HuH-7 (cell line): Measurements from ENCODE around the gene FGA.

ENCODE experiments used
- DNase-seq: peaks from one replicate; pipeline ENCODE4 v3.0.0; 2011; ENCODE audit warnings: low spot score

The FGA gene

DNA sequence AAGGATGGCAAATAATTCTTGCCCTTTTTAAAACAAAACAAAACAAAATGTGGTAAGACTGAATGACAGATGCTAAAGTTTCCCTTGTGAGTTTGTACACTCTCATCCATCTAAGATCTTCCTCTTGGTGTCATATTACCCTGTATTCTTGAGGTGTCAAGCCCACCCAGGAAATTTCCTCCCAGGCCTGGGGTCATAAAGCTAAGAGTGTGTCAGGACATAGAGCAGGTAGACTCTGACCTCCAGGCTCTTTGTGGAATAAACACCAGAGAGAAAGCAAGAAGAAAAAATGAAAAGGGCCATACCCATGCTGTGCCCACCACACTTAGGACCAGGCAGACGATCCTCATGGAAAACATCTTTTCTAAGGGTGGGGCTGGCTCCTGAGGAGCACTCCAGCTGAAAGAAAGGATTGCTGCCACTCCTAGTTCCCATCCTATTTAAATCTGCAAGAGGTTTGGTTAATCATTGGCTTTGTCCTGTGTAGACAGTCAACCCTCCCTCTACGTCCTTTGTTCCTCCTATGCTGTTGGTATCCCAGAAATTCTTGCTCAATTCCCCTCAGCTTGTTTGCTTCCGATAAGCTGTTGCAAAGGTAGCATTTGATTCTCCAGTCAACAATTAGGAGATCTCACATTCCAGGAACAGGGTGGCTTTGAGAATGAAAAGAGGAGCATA is at the start of gene FGA:
Gene FGA, minus strand, starts transcription at position 414 of the 678 bp plus-strand sequence. Its CDS starts 55 bp downstream, at position 359.
- DNase-seq: peak; percentile 46

DNA sequence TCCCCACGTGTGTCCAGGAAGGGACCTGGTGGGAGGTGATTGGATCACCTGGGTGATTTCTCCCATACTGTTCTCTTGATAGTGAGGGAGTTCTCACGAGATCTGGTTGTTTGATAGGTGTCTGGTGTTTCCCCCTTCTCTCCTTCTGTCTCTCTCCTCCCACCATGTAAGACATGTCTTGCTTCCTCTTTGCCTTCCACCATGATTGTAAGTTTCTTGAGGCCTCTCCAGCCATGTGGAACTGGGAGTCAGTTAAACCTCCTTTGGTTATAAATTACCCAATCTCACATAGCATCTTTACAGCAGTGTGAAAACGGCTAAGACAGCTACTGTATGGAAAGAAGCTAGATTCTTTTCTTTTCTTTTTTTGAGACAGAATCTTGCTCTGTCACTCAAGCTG is 43.5 kb upstream of the FGA start:
- DNase-seq: no peak

DNA sequence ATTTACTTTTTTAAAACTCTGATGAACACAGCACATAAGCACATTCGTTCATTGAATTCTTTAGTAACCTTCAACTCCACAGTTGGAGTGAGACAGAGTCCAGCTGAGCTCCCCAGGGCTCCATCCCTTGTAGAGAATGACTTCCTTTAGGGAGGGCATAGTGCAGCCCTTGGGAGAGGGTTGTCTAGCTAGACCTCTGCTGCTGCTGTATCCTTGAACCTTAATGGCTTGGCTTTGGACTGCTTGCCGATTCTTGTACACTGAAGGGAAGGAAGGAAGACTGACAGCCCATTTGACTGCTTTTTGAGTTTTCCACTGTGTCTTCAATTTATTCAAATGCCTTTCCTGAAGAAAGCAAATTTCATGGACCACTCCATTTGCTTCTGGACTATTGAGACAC is 41.3 kb upstream of the FGA start:
- no peak for DNase-seq

DNA sequence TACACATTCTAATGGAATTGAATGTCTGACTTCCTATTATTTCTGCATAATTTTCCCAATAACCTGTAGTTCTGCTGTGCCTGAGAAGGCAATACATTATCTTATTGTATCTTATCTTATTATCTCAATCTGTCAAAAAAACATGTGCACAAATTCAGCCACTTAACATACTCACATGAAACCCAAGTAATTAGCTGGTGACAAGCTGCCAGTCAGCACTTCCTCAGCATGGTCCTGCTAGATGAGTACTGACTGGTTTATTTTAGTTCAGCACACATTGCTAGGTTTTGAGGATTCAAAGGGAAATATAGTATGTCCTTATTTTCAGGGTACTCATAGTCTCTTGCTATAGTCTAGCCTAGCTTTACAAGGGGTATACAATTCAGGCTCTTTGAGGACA is 39.8 kb upstream of the FGA start:
- DNase-seq: no peak

DNA sequence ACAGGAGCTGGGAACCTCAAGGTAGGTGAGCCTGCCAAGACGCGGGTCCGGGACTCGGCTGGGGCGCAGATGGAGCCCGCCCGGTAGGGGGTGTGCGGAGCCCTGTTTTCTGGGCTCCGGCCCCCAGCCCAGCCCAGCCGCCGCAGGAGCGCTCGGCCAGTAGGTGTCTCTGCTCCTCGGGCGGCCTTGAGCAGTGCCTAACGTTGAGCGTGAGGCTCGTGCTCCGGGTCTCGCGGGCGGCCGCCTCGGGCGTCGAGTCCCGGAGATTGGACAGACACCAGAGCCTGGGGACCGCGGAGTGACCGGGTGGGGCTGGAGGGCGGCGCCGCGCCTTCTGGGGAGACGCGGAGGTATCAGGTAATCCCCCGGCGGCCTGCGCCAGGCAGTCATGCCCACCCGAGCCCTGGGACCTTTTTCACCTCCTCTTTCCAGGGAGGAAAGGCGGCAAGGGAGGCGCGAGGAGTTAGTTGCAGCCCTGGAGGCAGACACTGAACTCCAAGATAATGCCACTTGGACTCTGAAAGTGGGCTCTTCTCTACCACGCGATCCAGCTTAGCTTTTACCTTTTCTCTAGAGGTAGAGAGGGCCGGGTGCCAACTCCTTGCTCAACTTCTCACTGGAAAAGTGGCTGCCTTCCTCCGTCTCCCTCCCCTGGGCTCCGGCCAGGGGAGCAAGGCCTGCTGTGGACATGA is 36.4 kb upstream of the FGA start:
- peak; percentile 78 for DNase-seq

DNA sequence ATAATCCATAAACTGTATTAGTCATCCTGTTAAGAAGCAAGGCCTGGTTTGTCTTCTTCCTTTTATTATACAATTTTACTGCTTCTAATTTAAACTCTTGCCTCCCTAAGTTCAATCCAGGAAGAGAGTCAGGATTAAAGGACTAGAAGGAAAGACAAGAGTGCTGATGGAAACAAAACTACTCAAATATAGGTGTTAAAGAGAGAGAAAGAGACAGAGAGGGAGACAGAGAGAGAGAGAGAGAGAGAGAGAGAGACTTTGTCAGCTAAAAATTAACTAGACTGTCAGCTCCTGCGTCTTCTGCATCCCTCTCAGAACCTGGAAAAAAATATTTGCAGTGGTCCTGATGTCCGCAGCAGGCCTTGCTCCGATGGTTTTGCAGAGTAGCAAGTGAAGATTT is 35.4 kb upstream of the FGA start:
- no peak for DNase-seq

DNA sequence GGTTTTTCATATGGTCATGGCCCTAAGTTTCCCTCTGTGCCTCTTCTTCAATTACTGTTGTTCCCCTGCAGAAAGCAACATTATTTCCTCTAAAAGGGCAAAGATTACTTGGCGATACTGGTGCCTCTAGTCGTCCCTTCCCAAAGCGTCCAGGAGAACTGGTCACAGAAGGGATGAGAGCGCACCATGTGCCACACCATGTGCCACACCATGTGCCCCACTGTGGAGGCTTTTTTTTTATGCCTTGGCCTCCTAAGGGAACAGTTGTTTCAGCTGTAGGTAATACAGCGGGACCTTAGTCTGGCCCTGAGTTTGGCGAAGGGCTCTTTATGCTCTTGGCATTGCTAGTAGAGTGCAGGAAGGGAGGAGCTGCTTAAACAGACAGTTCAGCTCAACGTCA is 33.5 kb upstream of the FGA start:
- DNase-seq: no peak

DNA sequence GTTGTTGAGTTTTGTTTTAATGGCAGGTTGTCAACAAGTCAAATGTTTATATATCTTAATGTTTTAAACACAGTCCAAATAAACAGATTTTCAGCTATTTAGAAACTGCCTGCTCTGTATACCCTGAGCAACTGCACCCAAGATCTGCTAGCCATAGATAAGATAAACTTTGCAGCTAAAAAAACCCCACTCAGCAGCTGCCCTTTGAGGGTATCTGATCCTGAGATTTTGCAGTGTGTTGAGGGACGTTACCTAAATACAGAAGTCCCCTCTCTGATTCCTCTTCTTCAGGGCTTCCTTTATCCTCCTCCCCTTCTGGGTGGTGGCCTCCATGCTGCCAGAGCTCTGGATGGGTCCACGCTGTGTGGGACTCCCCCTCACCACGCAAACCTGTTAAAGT is 32.9 kb upstream of the FGA start:
- no peak for DNase-seq

DNA sequence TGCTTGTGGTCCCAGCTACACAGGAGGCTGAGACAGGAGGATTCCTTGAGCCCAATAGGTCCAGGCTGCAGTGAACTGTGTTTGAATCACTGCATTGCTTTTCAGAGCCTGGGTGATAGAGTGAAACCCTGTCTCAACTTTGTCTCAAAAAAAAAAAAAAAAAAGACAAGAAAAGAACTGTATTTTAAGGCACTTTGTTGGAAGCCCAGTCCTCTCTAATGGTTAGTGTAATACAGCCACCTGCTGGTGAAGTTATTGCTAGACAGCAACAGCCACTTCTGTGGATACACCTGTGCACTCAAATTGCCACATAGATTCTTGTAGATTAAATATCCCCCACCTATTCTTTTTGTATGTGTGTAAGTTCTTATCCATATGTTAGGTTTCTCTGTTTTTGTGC is 32.1 kb upstream of the FGA start:
- DNase-seq: peak; percentile 59

DNA sequence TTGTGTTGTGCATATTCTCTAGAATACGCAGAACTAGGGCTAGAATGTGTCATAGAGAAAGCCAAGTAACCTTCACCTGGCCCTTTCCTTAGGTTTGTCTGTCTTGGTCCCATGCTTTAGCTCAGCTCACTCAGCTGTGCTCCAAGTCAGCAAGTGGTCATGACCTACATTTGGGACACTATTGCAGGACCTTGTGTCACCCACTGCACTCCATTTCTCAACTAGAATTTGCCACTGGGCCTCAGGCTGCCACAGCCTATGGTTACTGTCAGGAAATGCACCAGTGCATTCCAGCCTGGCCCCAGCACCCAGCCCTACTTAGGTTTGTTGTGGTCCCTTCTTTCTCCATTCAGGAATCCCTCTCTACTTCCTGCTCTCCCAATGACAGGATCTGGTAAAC is 29.6 kb upstream of the FGA start:
- no peak for DNase-seq

DNA sequence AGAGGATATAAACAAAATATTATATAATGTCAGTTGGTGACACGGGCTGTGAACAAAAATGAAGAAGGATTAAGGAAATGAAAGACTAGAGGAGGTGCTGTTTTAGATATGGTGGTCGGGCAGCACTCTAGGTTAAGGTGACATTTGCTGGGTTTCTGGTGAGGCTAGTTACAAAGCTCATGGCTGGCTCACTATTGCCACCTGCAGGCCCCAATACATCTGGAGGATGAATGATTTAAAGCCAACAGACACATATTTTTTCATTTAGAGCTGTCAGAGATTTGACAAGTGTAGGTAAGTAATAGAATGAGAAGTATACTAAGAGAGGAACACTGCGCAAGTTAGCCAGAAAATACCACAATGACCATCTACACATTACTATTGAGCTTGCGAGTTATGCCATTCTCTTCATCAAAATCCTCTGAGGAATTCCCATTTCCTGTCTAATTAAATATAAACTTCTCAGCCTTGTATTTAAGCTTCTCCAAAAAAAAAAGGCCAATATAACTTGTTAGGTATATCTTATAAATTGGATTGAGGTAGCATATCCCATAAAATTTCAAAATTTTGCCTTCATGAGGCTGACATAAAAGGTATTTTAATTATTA is 28.3 kb upstream of the FGA start:
- DNase-seq: peak; percentile 47

DNA sequence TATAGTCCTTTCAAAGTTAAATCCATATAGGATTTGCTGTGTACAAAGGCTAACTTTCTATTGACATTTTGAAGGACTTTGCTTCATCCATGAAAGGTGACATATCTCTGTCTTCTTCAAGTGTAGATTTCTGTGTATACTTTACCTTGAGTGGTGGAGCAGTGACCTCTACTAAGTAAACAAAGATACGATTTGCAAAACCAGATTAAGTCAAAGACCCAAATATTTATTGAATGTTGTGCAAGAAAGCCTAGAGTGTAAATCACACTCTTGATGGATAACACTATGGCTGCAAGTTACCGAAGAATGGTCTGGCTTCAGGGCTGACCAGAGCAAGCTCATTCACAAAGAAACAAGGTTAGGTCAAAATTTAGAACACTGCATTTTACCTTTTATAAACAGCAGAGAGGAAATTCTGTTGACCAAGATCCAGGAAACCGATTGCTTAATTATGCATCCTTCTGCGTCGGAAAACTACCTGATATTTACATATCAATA is 27.3 kb upstream of the FGA start:
- peak; percentile 37 for DNase-seq

DNA sequence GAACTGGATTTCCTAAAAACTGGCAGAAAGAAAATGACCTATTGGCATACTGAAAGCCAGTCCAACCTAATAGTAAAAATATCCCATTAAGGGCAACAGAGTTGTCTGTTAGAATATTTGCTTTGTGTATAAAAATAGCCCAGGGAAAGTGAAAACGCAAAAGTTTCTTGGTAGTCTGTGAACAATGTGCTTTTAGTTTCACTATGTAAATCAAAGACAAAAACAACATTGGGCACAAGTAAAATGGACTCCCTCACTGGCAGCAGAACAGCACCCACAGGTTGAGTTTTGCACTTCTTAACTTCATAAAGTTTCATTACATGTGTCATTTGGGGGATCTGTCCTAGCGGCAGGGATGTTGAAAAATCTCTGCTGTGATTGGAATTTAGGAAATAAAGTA is 26.2 kb upstream of the FGA start:
- DNase-seq: no peak

DNA sequence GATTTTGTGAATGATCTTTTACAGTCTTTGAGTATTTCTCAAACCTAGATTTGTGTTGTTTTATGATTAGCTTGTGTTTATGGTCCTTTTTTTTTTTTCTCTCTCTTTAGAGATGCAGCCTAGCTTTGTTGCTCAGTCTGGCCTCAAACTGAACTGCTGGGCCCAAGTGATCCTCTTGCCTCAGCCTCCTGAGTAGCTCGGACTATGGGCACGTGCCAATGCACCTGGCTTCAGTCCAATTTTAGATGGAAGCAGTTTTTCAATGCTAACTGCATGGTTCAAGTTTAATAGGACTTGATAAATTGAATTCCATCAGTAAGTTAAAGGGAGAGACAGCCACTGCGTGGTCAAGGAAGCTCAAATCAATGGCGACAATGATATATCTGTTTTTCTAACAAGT is 25.7 kb upstream of the FGA start:
- no peak for DNase-seq

DNA sequence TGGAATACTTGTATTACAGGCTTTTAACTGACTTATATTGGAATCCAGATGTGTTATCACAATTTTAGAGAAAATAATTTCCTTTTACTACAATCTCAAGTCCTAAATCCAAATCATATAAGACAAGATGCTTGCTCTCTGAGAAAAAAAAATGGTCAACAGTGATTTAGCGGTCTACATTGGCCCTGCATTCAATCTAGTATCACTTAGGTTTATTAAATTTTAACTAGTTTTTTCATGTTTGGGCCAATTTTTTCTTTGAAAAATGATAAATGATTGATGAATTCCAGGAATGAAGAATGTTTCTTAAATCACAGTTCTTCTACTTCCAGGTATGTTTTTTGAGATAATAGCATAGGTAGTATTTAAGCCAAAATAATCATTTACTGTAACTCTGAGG is 24.7 kb upstream of the FGA start:
- DNase-seq: no peak

DNA sequence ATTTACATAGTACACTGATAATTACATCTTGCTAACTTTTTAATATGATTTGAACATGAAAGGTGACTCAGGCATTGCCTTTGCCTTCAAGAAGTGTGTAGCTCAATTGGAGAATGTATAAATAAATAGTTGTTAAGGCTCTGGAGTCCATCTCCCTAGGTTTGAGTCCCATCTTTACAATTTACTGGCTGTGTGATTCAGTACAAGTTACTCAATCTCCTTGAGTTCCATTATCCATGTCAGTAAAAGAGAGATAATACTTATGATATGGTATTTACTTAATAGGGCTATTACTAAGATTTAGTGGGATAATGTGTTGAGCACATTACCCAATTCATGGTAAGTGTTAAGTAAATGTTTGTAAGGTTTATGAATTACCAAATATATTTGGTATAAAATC is 23.8 kb upstream of the FGA start:
- no peak for DNase-seq

DNA sequence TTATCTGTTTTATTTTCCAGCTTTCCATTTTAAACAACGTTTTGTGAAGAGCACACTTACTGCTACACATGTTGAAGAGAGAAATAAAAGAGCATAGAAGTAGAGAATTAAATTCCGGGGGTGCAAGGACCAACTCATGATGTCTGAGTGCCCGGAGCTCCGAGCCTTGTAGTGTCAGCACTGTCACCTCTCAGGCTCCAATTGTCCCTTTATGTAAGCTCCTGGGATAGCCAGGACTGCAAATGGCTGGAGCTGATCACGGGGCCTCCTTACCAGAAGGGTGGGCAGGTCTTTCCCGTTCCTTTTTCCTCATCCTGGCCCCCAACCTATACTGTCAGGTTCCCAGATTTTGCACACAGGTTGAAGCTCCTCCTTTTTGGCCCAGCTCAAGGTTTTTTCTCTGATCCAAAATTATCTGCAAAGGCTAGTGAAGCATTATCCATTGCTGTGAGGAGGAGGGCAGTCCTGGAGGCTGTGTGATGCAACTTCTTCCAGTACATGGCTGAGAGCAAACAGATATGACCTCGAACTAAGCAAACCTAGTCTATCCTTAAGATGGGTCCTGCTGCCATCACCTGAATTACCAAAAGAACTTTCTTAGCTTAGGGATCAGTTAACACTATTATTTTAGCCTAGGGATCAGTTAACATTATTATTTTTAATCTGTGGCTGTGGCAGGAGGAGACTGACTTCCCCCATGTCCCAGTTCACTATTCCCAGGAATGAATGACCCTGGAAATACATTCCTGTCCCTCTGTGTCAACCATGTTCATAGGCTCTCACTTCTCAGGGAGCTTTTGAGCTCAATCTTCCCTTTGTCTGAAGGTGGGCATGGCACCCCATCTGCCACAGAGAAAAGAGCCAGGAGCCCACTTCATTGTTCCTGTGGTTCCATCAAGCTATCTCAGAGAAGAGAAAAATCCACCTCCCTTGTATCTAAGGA is 22.2 kb upstream of the FGA start, which contains the start of gene FGG:
Gene FGG, minus strand, starts transcription at position 185 of the 943 bp plus-strand sequence. Its CDS starts 47 bp downstream, at position 138.
- peak; percentile 45 for DNase-seq

DNA sequence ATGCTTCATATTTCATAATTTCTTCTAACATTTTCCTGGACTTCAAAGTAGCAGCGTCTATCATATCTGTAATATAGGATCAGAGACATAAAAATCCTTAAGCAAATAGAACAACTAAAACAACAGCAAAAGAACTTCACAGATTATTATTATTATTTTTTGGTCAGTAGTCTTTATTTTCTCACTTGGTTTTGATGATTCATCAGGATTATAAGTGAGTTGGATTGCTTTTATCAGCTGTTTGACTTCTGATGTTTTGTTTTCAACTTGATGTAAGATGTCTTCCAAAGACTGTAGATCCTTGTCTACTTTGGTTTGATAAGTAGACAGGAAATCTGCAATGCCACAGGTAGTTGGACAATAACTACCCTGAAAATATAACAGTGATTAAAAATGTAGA is 21.3 kb upstream of the FGA start:
- no peak for DNase-seq

DNA sequence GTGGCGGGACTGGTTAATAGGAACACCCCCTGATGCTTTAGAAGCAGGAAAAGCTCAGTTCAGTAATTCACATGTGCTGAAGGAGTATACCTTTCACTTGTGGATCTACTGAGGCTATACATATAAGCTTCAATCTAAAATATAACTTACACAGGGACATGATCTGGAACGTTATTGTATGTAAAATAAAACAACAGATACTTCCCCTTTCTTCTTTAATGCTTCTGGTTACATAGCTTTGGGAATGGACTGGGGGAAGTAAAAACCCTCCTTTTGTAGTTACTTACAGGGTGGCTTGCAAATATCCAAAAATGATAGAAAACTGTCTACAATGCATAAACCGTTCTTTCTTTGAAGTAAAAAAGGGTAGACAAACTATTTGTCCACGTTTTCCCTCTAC is 20.0 kb upstream of the FGA start:
- DNase-seq: no peak

DNA sequence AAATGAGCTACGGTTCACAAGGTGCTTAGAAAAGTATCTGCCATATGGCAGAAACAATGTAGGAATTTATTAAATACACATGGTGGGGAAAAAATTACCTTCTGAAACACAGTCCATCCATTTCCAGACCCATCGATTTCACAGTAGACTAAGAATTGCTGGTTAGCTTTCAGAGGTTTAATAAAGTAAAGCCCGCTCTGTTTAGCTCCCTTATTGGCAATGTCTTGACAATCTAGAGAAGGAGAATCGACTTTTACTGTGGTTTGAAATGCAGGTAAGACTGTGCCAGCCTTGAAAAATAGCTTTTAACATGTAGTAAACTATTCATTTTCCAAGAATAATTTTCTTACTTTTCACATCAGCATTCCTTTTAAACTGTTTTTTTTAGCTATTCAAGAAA is 19.0 kb upstream of the FGA start:
- no peak for DNase-seq

DNA sequence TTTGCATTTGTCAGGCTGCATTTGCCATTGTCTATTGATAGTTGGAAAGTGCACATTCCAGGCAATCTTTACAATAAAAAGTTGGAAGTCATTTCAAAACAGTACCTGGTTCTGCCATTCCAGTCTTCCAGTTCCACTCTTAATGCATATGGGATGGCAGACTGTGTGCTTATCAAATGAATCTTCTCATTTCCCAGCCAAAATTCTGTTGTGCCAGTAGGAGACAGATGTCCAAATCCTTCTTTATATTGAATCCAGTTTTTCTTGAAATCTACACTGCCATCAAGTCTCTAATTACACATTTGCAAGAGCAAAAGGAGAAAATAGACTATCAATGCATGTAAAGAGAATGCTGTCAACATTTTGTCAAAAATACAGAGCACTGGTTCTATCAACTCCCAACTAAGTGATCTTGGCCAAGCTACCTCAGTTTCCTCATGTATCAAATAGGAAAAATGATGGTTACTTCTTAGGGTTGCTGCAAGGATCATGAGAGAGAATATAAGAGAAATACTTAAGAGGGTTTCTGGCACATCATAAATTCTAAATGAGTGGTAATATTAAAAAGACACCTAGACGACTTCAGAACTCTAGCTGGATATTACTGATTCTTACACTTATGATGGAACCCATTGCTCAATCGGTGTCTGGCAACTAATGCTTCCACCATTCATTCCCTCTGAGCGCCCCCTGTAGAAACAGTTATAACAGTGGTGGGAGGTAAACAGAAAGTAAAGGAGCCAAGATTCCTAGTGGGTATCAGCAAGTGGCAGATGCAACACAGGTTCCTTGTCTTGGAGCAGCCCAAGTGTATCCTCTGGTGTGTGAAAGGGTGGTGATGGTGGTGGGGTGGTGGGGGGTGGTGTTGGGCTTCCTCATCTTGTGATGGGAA is 18.1 kb upstream of the FGA start:
- no peak for DNase-seq
